Fibroblast of lung (primary cell): ENCODE results near the gene CDYL. TPM values are rescaled to one million over a fixed set of nuclear protein-coding genes. Genes with fewer than 3 reads are reported as not detected.

Experiments
- DNase-seq, 2 donors: peaks; one replicate each; pipeline versions ENCODE4 v3.0.0 to v3.0.0-alpha.2; 2010; ENCODE audit warnings: low read depth in 2 of 2
- H2AFZ ChIP-seq: 2 replicates; pipeline ENCODE4 v1.5.1; 2012; ENCODE audit warnings: low read length, control low read depth, inconsistent platforms
- H3K27ac ChIP-seq: 2 replicates; pipeline ENCODE4 v1.5.1; 2011; ENCODE audit warnings: low read length, control low read depth; ENCODE audit not compliant: insufficient read depth
- H3K27me3 ChIP-seq: 2 replicates; pipeline ENCODE4 v1.5.1; 2011; ENCODE audit warnings: mild to moderate bottlenecking, low read length; ENCODE audit not compliant: control insufficient read depth, insufficient read depth
- H3K36me3 ChIP-seq: 2 replicates; pipeline ENCODE4 v1.5.1; 2011; ENCODE audit warnings: low read length; ENCODE audit not compliant: control insufficient read depth, insufficient read depth
- H3K4me1 ChIP-seq: 2 replicates; pipeline ENCODE4 v1.5.1; 2011; ENCODE audit warnings: low read length; ENCODE audit not compliant: control insufficient read depth, insufficient read depth; ENCODE audit errors: extremely low read depth
- H3K4me2 ChIP-seq: 2 replicates; pipeline ENCODE4 v1.5.1; 2011; ENCODE audit warnings: low read length, control low read depth; ENCODE audit not compliant: insufficient read depth; ENCODE audit errors: extremely low read depth
- H3K4me3 ChIP-seq, 4 experiments: fragments of 200-600 bp in 1 of 4; sonication (generic) in 1 of 4; replicated peaks in 1 of 4; 2 replicates each; pipeline ENCODE4 v1.5.1; 2011 to 2016; ENCODE audit warnings: low read length in 4 of 4, low read depth in 3 of 4, mild to moderate bottlenecking in 3 of 4, control low read depth in 2 of 4, inconsistent platforms in 1 of 4, mixed read lengths in 1 of 4; ENCODE audit not compliant: insufficient read depth in 1 of 4; ENCODE audit errors: control extremely low read depth in 1 of 4
- H3K79me2 ChIP-seq: 2 replicates; pipeline ENCODE4 v1.5.1; 2012; ENCODE audit warnings: mild to moderate bottlenecking, low read length, inconsistent platforms; ENCODE audit not compliant: control insufficient read depth, insufficient read depth
- H3K9ac ChIP-seq: 2 replicates; pipeline ENCODE4 v1.5.1; 2011; ENCODE audit warnings: mild to moderate bottlenecking, low read length, control low read depth; ENCODE audit not compliant: insufficient read depth
- H3K9me3 ChIP-seq: 2 replicates; pipeline ENCODE4 v1.5.1; 2012; ENCODE audit warnings: low read depth, low read length; ENCODE audit not compliant: control insufficient read depth, insufficient read depth
- H4K20me1 ChIP-seq: 2 replicates; pipeline ENCODE4 v1.5.1; 2011; ENCODE audit warnings: low read length; ENCODE audit not compliant: control insufficient read depth, insufficient read depth; ENCODE audit errors: extremely low read depth
- EZH2 ChIP-seq: IDR thresholded peaks from 2 replicates; pipeline ENCODE4 v1.5.1; 2012; ENCODE audit warnings: low read length, control low read depth, mild to moderate bottlenecking; ENCODE audit errors: missing control alignments
- polyA plus RNA-seq, 2 donors: library from polyadenylated mRNA; depleted of rRNA in 1 of 2; stranded (reverse) in 1 of 2; unstranded in 1 of 2; fragments of >200 nt; gene quantifications; 2 replicates each; pipeline ENCODE4 v1.2.1, GENCODE V29; 2011 to 2012; ENCODE audit warnings: missing spikeins in 1 of 2
- total RNA-seq: library from RNA; depleted of rRNA; stranded (reverse); fragments of >200 nt; gene quantifications from 2 replicates; pipeline ENCODE4 v1.2.1, GENCODE V29; 2014
- TF ChIP-seq, protein P1 (sequence below), 2 donors: IDR thresholded peaks in 1 of 2; conservative IDR thresholded peaks in 1 of 2; 1 replicate in 1 of 2; 2 replicates in 1 of 2; pipeline ENCODE4 v1.5.1; 2011 to 2012; ENCODE audit warnings: low read length in 2 of 2, control low read depth in 1 of 2, inconsistent platforms in 1 of 2, low read depth in 1 of 2, mild to moderate bottlenecking in 1 of 2

Gene CDYL
- total and polyA plus RNA-seq, 2 donors (not counting 1 experiment from before 2014, with no cell fraction given): 20.6 to 24.9 TPM

DNA sequence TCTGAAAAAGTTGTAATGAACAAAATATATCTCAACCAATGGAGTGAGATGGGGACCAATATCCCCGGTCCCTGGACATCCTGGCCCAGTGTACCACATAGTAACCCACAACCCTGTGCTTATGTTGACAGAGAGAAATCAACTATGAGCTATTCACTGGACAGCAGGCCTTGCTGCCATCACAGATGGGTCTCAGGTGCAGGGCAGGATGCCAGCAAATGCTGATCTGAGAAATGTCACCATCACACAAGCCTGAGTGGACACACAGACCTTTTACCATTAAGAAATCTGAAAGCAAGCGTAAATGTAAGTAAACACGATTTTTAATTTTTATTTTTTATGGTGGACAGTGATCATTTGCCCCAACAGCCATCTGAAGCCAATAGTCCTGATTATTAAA is 218.5 kb downstream of the CDYL start:
- no peaks in the 10 kb centered on the region for H3K4me1 ChIP-seq
- no peak overlapping the region for H3K4me3 ChIP-seq
- H3K9ac ChIP-seq: no peak overlapping the region
- DNase-seq: no peak
- H3K36me3 ChIP-seq: peaks cover 5% of the 10 kb centered on the region
- no peaks in the 10 kb centered on the region for H3K27me3 ChIP-seq
- no peaks in the 10 kb centered on the region for H4K20me1 ChIP-seq
- no peak for TF ChIP-seq EZH2
- no peak overlapping the region for H3K27ac ChIP-seq
- no peak overlapping the region for H2AFZ ChIP-seq
- no peaks in the 10 kb centered on the region for H3K79me2 ChIP-seq
- H3K4me2 ChIP-seq: no peak overlapping the region
- H3K9me3 ChIP-seq: no peaks in the 10 kb centered on the region

GRCh38 chr6:4997862-4998261 is 221.7 kb downstream of the CDYL start:
- no peak for DNase-seq
- no peak for TF ChIP-seq EZH2
- TF ChIP-seq, protein P1, sequence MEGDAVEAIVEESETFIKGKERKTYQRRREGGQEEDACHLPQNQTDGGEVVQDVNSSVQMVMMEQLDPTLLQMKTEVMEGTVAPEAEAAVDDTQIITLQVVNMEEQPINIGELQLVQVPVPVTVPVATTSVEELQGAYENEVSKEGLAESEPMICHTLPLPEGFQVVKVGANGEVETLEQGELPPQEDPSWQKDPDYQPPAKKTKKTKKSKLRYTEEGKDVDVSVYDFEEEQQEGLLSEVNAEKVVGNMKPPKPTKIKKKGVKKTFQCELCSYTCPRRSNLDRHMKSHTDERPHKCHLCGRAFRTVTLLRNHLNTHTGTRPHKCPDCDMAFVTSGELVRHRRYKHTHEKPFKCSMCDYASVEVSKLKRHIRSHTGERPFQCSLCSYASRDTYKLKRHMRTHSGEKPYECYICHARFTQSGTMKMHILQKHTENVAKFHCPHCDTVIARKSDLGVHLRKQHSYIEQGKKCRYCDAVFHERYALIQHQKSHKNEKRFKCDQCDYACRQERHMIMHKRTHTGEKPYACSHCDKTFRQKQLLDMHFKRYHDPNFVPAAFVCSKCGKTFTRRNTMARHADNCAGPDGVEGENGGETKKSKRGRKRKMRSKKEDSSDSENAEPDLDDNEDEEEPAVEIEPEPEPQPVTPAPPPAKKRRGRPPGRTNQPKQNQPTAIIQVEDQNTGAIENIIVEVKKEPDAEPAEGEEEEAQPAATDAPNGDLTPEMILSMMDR (conservative IDR thresholded peaks at IDR 0.05 in 1 of 2, IDR thresholded peaks at IDR 0.05 in 1 of 2; ENCODE audit: low read depth in 1 of 2, low read length in 2 of 2): no peak
- no peaks in the 10 kb centered on the region for H3K27me3 ChIP-seq
- H3K4me1 ChIP-seq: no peaks in the 10 kb centered on the region
- H2AFZ ChIP-seq: no peak overlapping the region
- peaks cover 5% of the 10 kb centered on the region for H3K36me3 ChIP-seq
- no peak overlapping the region for H3K4me2 ChIP-seq
- no peaks in the 10 kb centered on the region for H3K9me3 ChIP-seq
- H3K79me2 ChIP-seq: no peaks in the 10 kb centered on the region
- no peak overlapping the region for H3K4me3 ChIP-seq
- no peak overlapping the region for H3K27ac ChIP-seq
- H4K20me1 ChIP-seq: no peaks in the 10 kb centered on the region
- H3K9ac ChIP-seq: no peak overlapping the region

GRCh38 chr6:4999586-4999985 is 223.4 kb downstream of the CDYL start:
- no peak overlapping the region for H3K4me2 ChIP-seq
- H2AFZ ChIP-seq: no peak overlapping the region
- TF ChIP-seq EZH2: no peak
- H3K9me3 ChIP-seq: no peaks in the 10 kb centered on the region
- H4K20me1 ChIP-seq: no peaks in the 10 kb centered on the region
- peaks cover 5% of the 10 kb centered on the region for H3K36me3 ChIP-seq
- DNase-seq: no peak
- H3K4me3 ChIP-seq: no peak overlapping the region
- no peak overlapping the region for H3K27ac ChIP-seq
- no peaks in the 10 kb centered on the region for H3K27me3 ChIP-seq
- H3K9ac ChIP-seq: no peak overlapping the region
- H3K4me1 ChIP-seq: peaks cover 2% of the 10 kb centered on the region
- H3K79me2 ChIP-seq: no peaks in the 10 kb centered on the region

DNA sequence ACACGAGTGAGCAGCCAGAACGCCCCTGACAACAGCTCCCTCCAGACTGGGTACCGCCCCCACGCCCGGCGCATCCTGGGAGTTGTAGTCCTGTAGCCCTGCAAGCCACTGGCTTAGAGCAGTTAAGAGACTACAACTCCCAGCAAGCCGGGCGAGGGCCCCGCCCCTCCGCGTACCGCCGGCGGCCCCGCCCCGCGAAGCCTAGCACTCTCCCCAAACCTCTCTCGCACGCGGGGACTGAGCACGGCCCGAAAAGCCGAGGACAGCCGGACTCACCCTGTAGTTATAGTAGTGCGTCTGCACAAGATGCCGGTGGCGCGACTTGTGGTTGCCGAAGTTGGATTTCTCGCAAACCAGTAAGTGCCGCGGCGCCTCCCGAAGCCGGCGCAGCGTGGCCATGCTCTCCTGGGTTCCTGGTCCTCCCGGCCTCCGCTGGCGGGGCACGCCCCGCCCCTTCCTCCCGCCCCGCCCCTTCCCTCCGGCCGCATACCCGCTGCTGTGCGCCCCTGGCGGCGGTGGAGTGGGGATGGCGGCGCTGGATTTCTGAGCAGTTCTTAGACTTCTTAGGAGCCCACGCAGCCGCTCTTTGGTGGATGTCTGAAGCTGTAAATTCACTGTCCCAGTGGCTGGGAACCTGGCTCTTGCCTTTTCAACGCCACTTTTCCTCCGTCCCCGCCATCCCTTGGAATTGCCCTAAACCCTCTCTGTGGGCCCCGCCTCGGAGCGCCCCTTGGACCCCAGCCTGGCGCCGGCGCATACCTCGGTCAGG is 227.6 kb downstream of the CDYL start, which contains the start of gene RPP40:
TSS of gene RPP40 (minus strand) at position 434 of the 769 bp plus-strand sequence. CDS start at position 399, 35 bp downstream.
- peak within 1 kb of the TSS; percentile 94 for H3K4me2 ChIP-seq
- peaks cover 3% of the 10 kb centered on the region for H3K4me1 ChIP-seq
- H3K79me2 ChIP-seq: no peaks in the 10 kb centered on the region

More for the DNA sequence above, 227.6 kb downstream of the CDYL start, which contains the start of gene RPP40:
- Histone ChIP-seq H4K20me1 (no peaks in the 10 kb centered on the region), H3K36me3 (no peaks in the 10 kb centered on the region), H3K9me3 (no peaks in the 10 kb centered on the region), H3K27ac (peak within 1 kb of the TSS; percentile 75), H3K9ac (peak within 1 kb of the TSS; percentile 73), H3K4me3 (peak within 1 kb of the TSS; percentile 55 to 78 (median 73)), H2AFZ (peak within 1 kb of the TSS; percentile 95), H3K27me3 (no peaks in the 10 kb centered on the region)
- TF ChIP-seq, protein P1 (conservative IDR thresholded peaks at IDR 0.05 in 1 of 2, IDR thresholded peaks at IDR 0.05 in 1 of 2; ENCODE audit: low read depth in 1 of 2, low read length in 2 of 2): peak; percentile 66 to 71
- no peak for TF ChIP-seq EZH2
- DNase-seq: peak; percentile 95 to 96
